Osteocyte (in vitro differentiated cells): ENCODE results near the gene CASP7. TPM values are rescaled to one million over a fixed set of nuclear protein-coding genes. Genes with fewer than 3 reads are reported as not detected.

Experiments
- DNase-seq: peaks from one replicate; pipeline ENCODE4 v3.0.0; 2021; ENCODE audit warnings: mixed read lengths; ENCODE audit not compliant: unreplicated experiment; ENCODE audit errors: extremely low spot score
- H3K27ac Mint-ChIP-seq: one replicate; pipeline ENCODE4 v1.8.0; 2021; ENCODE audit warnings: mild to moderate bottlenecking, mixed read lengths; ENCODE audit not compliant: unreplicated experiment
- H3K27me3 Mint-ChIP-seq: one replicate; pipeline ENCODE4 v1.8.0; 2021; ENCODE audit warnings: mixed read lengths; ENCODE audit not compliant: unreplicated experiment
- H3K36me3 Mint-ChIP-seq: one replicate; pipeline ENCODE4 v1.8.0; 2021; ENCODE audit warnings: mixed read lengths; ENCODE audit not compliant: unreplicated experiment
- H3K4me1 Mint-ChIP-seq: one replicate; pipeline ENCODE4 v1.8.0; 2021; ENCODE audit warnings: mixed read lengths; ENCODE audit not compliant: unreplicated experiment
- H3K4me3 Mint-ChIP-seq: one replicate; pipeline ENCODE4 v1.8.0; 2021; ENCODE audit warnings: mild to moderate bottlenecking, moderate library complexity, mixed read lengths; ENCODE audit not compliant: unreplicated experiment
- H3K9me3 Mint-ChIP-seq: one replicate; pipeline ENCODE4 v1.8.0; 2021; ENCODE audit warnings: mixed read lengths; ENCODE audit not compliant: unreplicated experiment
- CTCF ChIP-seq: fragments of 200-600 bp; sonication (generic); IDR thresholded peaks from 2 replicates; pipeline ENCODE4 v1.5.0; 2021; ENCODE audit warnings: antibody characterized with exemption, mild to moderate bottlenecking, moderate library complexity
- total RNA-seq: library from RNA; stranded (reverse); gene quantifications from 2 replicates; pipeline ENCODE4 v1.2.1, GENCODE V29; 2021

The CASP7 gene
- total RNA-seq, 1 donor from 2014 or later: 30.1 TPM

GRCh38 chr10:113686028-113686427, 6.3 kb downstream of the CASP7 start:
- peaks cover 13% of the 10 kb centered on the region for H3K4me1 Mint-ChIP-seq
- H3K27me3 Mint-ChIP-seq: no peaks in the 10 kb centered on the region
- no peak overlapping the region for H3K4me3 Mint-ChIP-seq
- peaks cover 34% of the 10 kb centered on the region for H3K9me3 Mint-ChIP-seq
- no peak overlapping the region for H3K27ac Mint-ChIP-seq
- no peak for DNase-seq
- no peak for TF ChIP-seq CTCF
- peaks cover 35% of the 10 kb centered on the region for H3K36me3 Mint-ChIP-seq

GRCh38 chr10:113687037-113687436, 7.3 kb downstream of the CASP7 start:
- Mint-ChIP-seq H3K9me3 (peaks cover 34% of the 10 kb centered on the region), H3K36me3 (peaks cover 40% of the 10 kb centered on the region), H3K4me3 (no peak overlapping the region), H3K4me1 (peaks cover 4% of the 10 kb centered on the region), H3K27me3 (no peaks in the 10 kb centered on the region), H3K27ac (no peak overlapping the region)
- no peak for DNase-seq
- TF ChIP-seq CTCF: no peak

- no peaks in the 10 kb centered on the region for H3K27me3 Mint-ChIP-seq
- H3K27ac Mint-ChIP-seq: no peak overlapping the region
- no peak for TF ChIP-seq CTCF
- H3K4me1 Mint-ChIP-seq: peaks cover 2% of the 10 kb centered on the region
- H3K4me3 Mint-ChIP-seq: no peak overlapping the region
- H3K36me3 Mint-ChIP-seq: peaks cover 52% of the 10 kb centered on the region
- peaks cover 38% of the 10 kb centered on the region for H3K9me3 Mint-ChIP-seq
- DNase-seq: no peak
Measured at GRCh38 chr10:113689057-113689456, 9.3 kb downstream of the CASP7 start.

- Mint-ChIP-seq H3K36me3 (peaks cover 49% of the 10 kb centered on the region), H3K4me1 (peaks cover 2% of the 10 kb centered on the region), H3K9me3 (peaks cover 34% of the 10 kb centered on the region), H3K4me3 (no peak overlapping the region), H3K27me3 (no peaks in the 10 kb centered on the region), H3K27ac (no peak overlapping the region)
- no peak for TF ChIP-seq CTCF
- DNase-seq: no peak
Measured at GRCh38 chr10:113689574-113689973, 9.9 kb downstream of the CASP7 start.

- no peak overlapping the region for H3K4me3 Mint-ChIP-seq
- H3K27ac Mint-ChIP-seq: no peak overlapping the region
- H3K27me3 Mint-ChIP-seq: no peaks in the 10 kb centered on the region
- H3K4me1 Mint-ChIP-seq: peaks cover 2% of the 10 kb centered on the region
- TF ChIP-seq CTCF: no peak
- peaks cover 47% of the 10 kb centered on the region for H3K36me3 Mint-ChIP-seq
- DNase-seq: no peak
- peaks cover 24% of the 10 kb centered on the region for H3K9me3 Mint-ChIP-seq
Measured at GRCh38 chr10:113690749-113691148, 11.0 kb downstream of the CASP7 start.
